Mesendoderm (in vitro differentiated cells): Measurements from ENCODE around the gene SMYD2.

Source experiments
- DNase-seq: peaks from one replicate; pipeline ENCODE4 v3.0.0; 2013
- H2AK5ac ChIP-seq: 2 replicates; pipeline ENCODE4 v1.6.1; 2013; ENCODE audit warnings: low read length, inconsistent platforms
- H2BK120ac ChIP-seq: 2 replicates; pipeline ENCODE4 v1.6.1; 2013; ENCODE audit warnings: low read depth, mild to moderate bottlenecking, low read length, moderate library complexity, mixed read lengths
- H2BK15ac ChIP-seq: replicated peaks from 2 replicates; pipeline ENCODE4 v1.6.1; 2013; ENCODE audit warnings: low read depth, mild to moderate bottlenecking, moderate library complexity
- H2BK5ac ChIP-seq: 2 replicates; pipeline ENCODE4 v1.6.1; 2013; ENCODE audit warnings: low read length, inconsistent platforms
- H3K18ac ChIP-seq: 2 replicates; pipeline ENCODE4 v1.6.1; 2013; ENCODE audit warnings: mild to moderate bottlenecking, low read length, mixed read lengths
- H3K23ac ChIP-seq: one replicate; pipeline ENCODE4 v1.6.1; 2013; ENCODE audit warnings: low read length
- H3K27ac ChIP-seq: 2 replicates; pipeline ENCODE4 v1.5.1; 2013; ENCODE audit warnings: low read depth, mild to moderate bottlenecking, inconsistent platforms, low read length, moderate library complexity
- H3K27me3 ChIP-seq: 2 replicates; pipeline ENCODE4 v1.6.1; 2013; ENCODE audit warnings: low read length, control low read depth, mild to moderate bottlenecking, inconsistent platforms; ENCODE audit not compliant: insufficient read depth, poor library complexity
- H3K36me3 ChIP-seq: 2 replicates; pipeline ENCODE4 v1.6.1; 2013; ENCODE audit warnings: low read length, inconsistent platforms; ENCODE audit not compliant: control insufficient read depth, insufficient read depth
- H3K4ac ChIP-seq: one replicate; pipeline ENCODE4 v1.6.1; 2013; ENCODE audit warnings: low read depth, mild to moderate bottlenecking, low read length, moderate library complexity
- H3K4me1 ChIP-seq: 2 replicates; pipeline ENCODE4 v1.6.1; 2013; ENCODE audit warnings: low read depth, low read length, inconsistent platforms; ENCODE audit not compliant: control insufficient read depth
- H3K4me2 ChIP-seq: 2 replicates; pipeline ENCODE4 v1.6.1; 2013; ENCODE audit warnings: low read length
- H3K4me3 ChIP-seq: 2 replicates; pipeline ENCODE4 v1.5.1; 2013; ENCODE audit warnings: mild to moderate bottlenecking, low read length
- H3K56ac ChIP-seq: one replicate; pipeline ENCODE4 v1.6.1; 2013; ENCODE audit warnings: low read length
- H3K79me1 ChIP-seq: 2 replicates; pipeline ENCODE4 v1.6.1; 2013; ENCODE audit warnings: low read length, inconsistent platforms
- H3K79me2 ChIP-seq: 2 replicates; pipeline ENCODE4 v1.6.1; 2013; ENCODE audit warnings: mild to moderate bottlenecking, low read length; ENCODE audit not compliant: control insufficient read depth, insufficient read depth
- H3K9ac ChIP-seq: 2 replicates; pipeline ENCODE4 v1.6.1; 2013; ENCODE audit warnings: low read length, inconsistent platforms
- H4K5ac ChIP-seq: one replicate; pipeline ENCODE4 v1.6.1; 2013; ENCODE audit warnings: low read length
- H4K8ac ChIP-seq: one replicate; pipeline ENCODE4 v1.6.1; 2013; ENCODE audit warnings: low read depth, mild to moderate bottlenecking, control low read depth, low read length, moderate library complexity
- WGBS: extraction: QIAGEN DNeasy Blood & Tissue Kit; methylation state at CpG from one replicate; pipeline ENCODE4 v1.1.7; 2013; ENCODE audit warnings: low lambda C conversion rate, missing lambda C conversion rate; ENCODE audit not compliant: insufficient coverage; ENCODE audit errors: extremely low coverage; 5-methylcytosine and 5-hydroxymethylcytosine counted together

Gene SMYD2

DNA sequence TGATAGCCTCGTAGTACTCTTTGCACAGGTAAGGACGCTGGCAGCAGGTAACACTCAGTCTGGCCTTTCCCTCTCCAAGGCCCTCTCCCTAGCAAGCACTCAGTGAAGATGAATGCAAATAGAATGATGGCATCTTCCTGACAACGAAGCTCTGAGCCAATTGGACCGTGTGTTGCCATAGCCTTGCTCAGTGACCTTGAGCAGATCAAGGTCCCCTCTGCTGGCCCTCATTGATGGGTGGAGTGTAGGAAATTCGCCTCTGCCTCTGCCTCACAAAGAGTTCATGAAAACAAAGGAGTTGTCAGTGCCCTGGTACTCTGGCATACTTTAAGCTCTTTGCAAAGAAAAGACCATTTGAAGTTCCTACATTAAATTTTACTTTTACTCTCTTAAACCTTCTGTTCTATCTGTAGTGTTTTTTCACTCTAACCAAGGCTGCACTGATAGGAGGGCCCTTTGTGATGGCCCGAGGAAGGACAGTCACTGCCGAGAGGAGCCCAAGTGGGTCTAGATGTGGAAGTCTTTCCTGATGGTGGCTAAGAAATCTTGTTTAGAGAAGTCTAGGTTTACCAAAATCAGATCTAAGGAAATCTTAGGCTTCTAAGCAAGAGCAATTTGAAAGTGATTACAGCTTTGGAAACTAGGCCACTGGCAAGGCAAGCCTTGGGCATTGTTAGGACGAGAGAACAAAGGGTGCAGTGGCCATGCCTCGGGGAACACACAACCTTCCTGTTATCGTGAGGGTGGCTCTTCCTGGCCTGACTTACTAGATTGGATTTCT lies 38.2 kb downstream of the SMYD2 start:
- no peaks in the 10 kb centered on the region for H3K79me1 ChIP-seq
- H3K27ac ChIP-seq = no peak overlapping the region
- no peak overlapping the region for H4K8ac ChIP-seq
- no peaks in the 10 kb centered on the region for H3K27me3 ChIP-seq
- H4K5ac ChIP-seq = no peak overlapping the region
- no peak overlapping the region for H3K56ac ChIP-seq
- H3K79me2 ChIP-seq = no peaks in the 10 kb centered on the region
- no peak overlapping the region for H2BK5ac ChIP-seq
- DNase-seq = no peak
- no peak overlapping the region for H3K4me2 ChIP-seq
- no peak overlapping the region for H2BK120ac ChIP-seq
- no peaks in the 10 kb centered on the region for H3K36me3 ChIP-seq
- WGBS = no CpG with 5 or more reads among the region's 10 CpGs
- H3K9ac ChIP-seq = no peak overlapping the region
- H2BK15ac ChIP-seq = no peak overlapping the region
- no peak overlapping the region for H3K4me3 ChIP-seq
- H3K18ac ChIP-seq = no peak overlapping the region
- H3K4me1 ChIP-seq = peaks cover 3% of the 10 kb centered on the region
- H3K23ac ChIP-seq = no peak overlapping the region
- H3K4ac ChIP-seq = no peak overlapping the region
- no peak overlapping the region for H2AK5ac ChIP-seq

DNA sequence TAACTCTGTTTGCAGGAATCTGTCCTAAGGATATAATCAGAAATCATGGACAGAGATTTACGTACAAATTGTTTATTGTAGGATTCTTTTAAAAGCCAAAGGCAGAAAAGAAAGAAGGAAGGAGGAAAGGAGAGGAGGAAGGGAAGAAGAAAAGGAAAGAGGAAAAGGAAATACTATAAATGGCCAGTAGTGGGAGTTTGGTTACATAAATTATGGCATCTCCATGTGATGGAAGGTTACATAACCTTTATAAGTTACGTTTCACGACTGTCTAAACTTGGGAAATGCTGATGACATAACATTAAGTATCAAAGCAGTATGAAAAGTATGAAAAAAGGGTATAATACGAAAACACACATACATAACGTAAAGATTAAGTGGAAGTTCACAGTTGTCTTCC lies 39.0 kb downstream of the SMYD2 start:
- Histone ChIP-seq H3K23ac (no peak overlapping the region), H3K27ac (no peak overlapping the region)
- WGBS = no CpG with 5 or more reads among the region's 5 CpGs

DNA sequence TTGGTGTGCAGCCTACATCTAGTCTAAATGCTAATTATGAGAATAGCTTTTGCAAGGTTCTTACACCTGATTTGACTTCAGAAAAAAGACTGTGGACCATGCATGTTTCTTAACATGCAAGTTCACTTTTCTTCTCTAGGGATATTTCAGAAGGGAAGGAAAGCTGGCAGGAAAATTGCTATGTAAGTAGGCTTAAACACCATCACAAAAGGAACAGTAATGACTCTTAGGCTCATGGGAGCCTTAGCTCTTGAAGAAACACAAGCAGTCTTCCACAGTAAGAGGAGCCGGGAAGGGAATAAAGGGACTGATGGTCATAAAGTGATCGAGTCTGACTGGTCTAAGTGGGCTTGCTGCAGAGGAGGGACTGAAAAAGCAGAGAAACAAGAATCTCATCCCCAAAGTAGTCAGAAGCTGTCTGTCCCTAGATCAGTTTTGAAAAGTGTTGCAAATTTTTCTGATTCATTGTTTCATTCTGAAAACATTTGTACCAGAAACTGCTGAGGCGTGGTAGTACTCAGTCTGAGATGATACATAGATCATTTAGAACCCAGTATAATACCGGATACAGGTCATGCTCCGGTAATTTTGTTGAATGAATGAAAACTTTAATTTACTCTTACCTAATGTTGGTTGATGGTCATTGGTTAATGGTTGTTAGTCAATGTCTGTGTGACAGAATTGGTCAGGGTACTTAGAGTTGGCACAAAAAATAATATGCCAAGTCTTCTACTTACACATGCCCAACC lies 40.9 kb downstream of the SMYD2 start:
- no peak overlapping the region for H3K9ac ChIP-seq
- no peaks in the 10 kb centered on the region for H3K79me2 ChIP-seq
- no peaks in the 10 kb centered on the region for H3K79me1 ChIP-seq
- no peak for DNase-seq
- no peak overlapping the region for H4K8ac ChIP-seq
- H2BK5ac ChIP-seq = no peak overlapping the region
- no peak overlapping the region for H3K4me3 ChIP-seq
- no peak overlapping the region for H2BK120ac ChIP-seq
- H3K18ac ChIP-seq = no peak overlapping the region
- no CpG with 5 or more reads among the region's 5 CpGs for WGBS
- no peak overlapping the region for H3K56ac ChIP-seq
- no peak overlapping the region for H3K27ac ChIP-seq
- H2AK5ac ChIP-seq = no peak overlapping the region
- peaks cover 3% of the 10 kb centered on the region for H3K4me1 ChIP-seq
- no peak overlapping the region for H3K4ac ChIP-seq
- H3K36me3 ChIP-seq = no peaks in the 10 kb centered on the region
- H3K4me2 ChIP-seq = no peak overlapping the region
- no peak overlapping the region for H4K5ac ChIP-seq
- H3K27me3 ChIP-seq = no peaks in the 10 kb centered on the region
- H2BK15ac ChIP-seq = no peak overlapping the region
- no peak overlapping the region for H3K23ac ChIP-seq

More for the DNA sequence above, 39.0 kb downstream of the SMYD2 start:
- Histone ChIP-seq H3K4me3 (no peak overlapping the region), H3K18ac (no peak overlapping the region), H2BK15ac (no peak overlapping the region), H3K79me2 (no peaks in the 10 kb centered on the region), H3K9ac (no peak overlapping the region), H3K79me1 (no peaks in the 10 kb centered on the region), H3K4ac (no peak overlapping the region), H3K4me2 (no peak overlapping the region), H3K4me1 (peaks cover 3% of the 10 kb centered on the region), H2AK5ac (no peak overlapping the region), H2BK5ac (no peak overlapping the region), H2BK120ac (no peak overlapping the region), H4K5ac (no peak overlapping the region), H3K36me3 (no peaks in the 10 kb centered on the region), H3K27me3 (no peaks in the 10 kb centered on the region), H3K56ac (no peak overlapping the region), H4K8ac (no peak overlapping the region)
- DNase-seq = no peak

DNA sequence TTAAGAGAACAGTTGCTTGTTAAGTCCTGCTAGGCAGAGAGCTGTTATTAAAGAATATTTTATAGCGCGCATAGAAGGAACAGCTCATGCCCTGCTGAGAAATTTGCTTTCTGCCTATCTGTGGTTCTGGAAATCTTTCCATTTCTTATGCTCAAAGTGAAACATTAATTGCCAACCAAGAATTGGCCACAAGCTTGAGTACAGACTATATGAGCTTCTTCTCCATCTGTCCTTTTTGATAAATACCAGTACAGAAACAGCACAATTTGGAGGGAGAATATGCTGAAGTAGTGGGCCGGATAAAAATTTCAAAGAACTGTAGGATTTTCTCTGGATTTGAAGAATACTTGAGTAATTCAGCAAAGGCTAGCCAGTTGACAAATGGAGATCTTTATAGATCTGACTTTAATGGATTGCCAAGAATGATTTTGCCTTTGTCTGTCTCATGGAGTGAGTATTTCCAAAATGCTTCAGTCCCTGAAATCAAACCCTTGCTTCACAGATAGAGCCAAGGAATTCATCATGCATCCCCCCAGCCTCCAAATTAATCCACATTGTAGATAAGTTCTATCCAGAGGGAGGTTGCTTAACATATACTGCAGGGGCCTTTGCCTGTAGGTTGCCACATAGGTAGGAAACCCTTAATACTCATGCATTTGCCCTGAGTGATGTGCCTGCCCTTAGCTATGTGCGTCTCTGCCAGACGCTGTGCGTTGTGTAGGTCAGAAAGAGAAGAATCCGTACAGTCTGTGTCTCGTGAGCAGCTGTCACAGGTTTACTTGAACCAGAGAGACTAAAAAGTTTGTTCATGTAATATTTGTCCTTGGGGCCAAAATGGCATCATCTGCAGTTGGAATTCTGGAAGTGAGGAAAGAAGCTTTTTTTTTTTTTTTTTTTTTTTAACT lies 44.2 kb downstream of the SMYD2 start:
- H2BK15ac ChIP-seq = no peak overlapping the region
- H2BK5ac ChIP-seq = no peak overlapping the region
- no peak overlapping the region for H3K18ac ChIP-seq
- H3K4me2 ChIP-seq = no peak overlapping the region
- H3K27me3 ChIP-seq = no peaks in the 10 kb centered on the region
- H3K23ac ChIP-seq = no peak overlapping the region
- no peak overlapping the region for H2BK120ac ChIP-seq
- H3K27ac ChIP-seq = no peak overlapping the region
- H2AK5ac ChIP-seq = no peak overlapping the region
- no peak overlapping the region for H3K4ac ChIP-seq
- H4K5ac ChIP-seq = no peak overlapping the region
- no peak for DNase-seq
- WGBS = no CpG with 5 or more reads among the region's 8 CpGs
- no peaks in the 10 kb centered on the region for H3K79me1 ChIP-seq
- no peak overlapping the region for H3K56ac ChIP-seq
- no peaks in the 10 kb centered on the region for H3K79me2 ChIP-seq
- H3K36me3 ChIP-seq = no peaks in the 10 kb centered on the region
- H4K8ac ChIP-seq = no peak overlapping the region
- no peak overlapping the region for H3K9ac ChIP-seq
- H3K4me3 ChIP-seq = no peak overlapping the region
- no peaks in the 10 kb centered on the region for H3K4me1 ChIP-seq

DNA sequence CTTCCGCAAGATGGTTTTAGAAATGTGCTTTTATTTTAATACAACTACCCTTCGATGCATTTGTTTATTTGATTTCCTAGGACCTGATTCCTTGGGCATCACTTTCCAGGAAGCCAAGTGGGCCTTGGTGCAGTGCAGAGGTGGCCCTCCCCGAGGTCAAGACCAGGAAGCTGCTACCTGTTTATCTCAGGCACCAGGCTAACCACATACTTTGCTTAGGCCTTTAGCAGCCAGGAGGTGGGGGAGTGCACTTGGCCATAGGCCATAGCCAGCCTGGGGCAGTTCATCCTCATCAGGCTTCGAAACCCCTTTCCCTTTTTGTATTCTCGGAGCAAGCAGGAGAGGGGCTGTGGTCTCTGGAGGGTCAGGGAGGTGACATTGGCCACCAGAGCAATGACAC lies 45.4 kb downstream of the SMYD2 start:
- H2BK5ac ChIP-seq = no peak overlapping the region
- no peak overlapping the region for H3K4me3 ChIP-seq
- H3K27me3 ChIP-seq = no peaks in the 10 kb centered on the region
- no peak overlapping the region for H4K5ac ChIP-seq
- H3K4me1 ChIP-seq = no peaks in the 10 kb centered on the region
- H2BK120ac ChIP-seq = no peak overlapping the region
- H4K8ac ChIP-seq = no peak overlapping the region
- H3K9ac ChIP-seq = no peak overlapping the region
- no peak overlapping the region for H3K18ac ChIP-seq
- no peak overlapping the region for H3K4me2 ChIP-seq
- H3K4ac ChIP-seq = no peak overlapping the region
- H2BK15ac ChIP-seq = no peak overlapping the region
- H2AK5ac ChIP-seq = no peak overlapping the region
- H3K36me3 ChIP-seq = no peaks in the 10 kb centered on the region
- H3K79me1 ChIP-seq = no peaks in the 10 kb centered on the region
- no peak for DNase-seq
- WGBS = no CpG with 5 or more reads among the region's 5 CpGs
- no peak overlapping the region for H3K27ac ChIP-seq
- H3K79me2 ChIP-seq = no peaks in the 10 kb centered on the region
- no peak overlapping the region for H3K23ac ChIP-seq
- H3K56ac ChIP-seq = no peak overlapping the region
